SK-N-SH treated with all-trans-retinoic acid at 6 μM for 48 hours (cell line): ENCODE data around the gene FTO.

Source experiments
- ARNTL ChIP-seq: fragments of 450-650 bp; formaldehyde crosslinking; IDR thresholded peaks from 2 replicates; pipeline ENCODE4 v1.5.0; 2020; ENCODE audit warnings: low read depth, mild to moderate bottlenecking, moderate library complexity, borderline replicate concordance
- BACH2 ChIP-seq: fragments of 250-450 bp; sonication (Bioruptor Pico); IDR thresholded peaks from 2 replicates; pipeline ENCODE4 v1.9.0; 2021; ENCODE audit warnings: mild to moderate bottlenecking, borderline replicate concordance
- ISL1 ChIP-seq: fragments of 250-450 bp; sonication (Bioruptor Pico); IDR thresholded peaks from 2 replicates; pipeline ENCODE4 v2.1.2; 2022; ENCODE audit warnings: mild to moderate bottlenecking, moderate library complexity
- PATZ1 ChIP-seq: fragments of 250-450 bp; sonication (Bioruptor Pico); IDR thresholded peaks from 2 replicates; pipeline ENCODE4 v1.8.0; 2020; ENCODE audit warnings: mild to moderate bottlenecking, moderate library complexity, borderline replicate concordance
- POU6F1 ChIP-seq: fragments of 250-450 bp; sonication (Bioruptor Pico); IDR thresholded peaks from 2 replicates; pipeline ENCODE4 v1.8.0; 2021; ENCODE audit warnings: low read depth, mild to moderate bottlenecking, moderate library complexity, borderline replicate concordance
- PPARA ChIP-seq: fragments of 250-450 bp; sonication (Bioruptor Pico); IDR thresholded peaks from 2 replicates; pipeline ENCODE4 v1.5.0; 2020; ENCODE audit warnings: mild to moderate bottlenecking, borderline replicate concordance
- RARB ChIP-seq: fragments of 250-450 bp; sonication (Bioruptor Pico); IDR thresholded peaks from 2 replicates; pipeline ENCODE4 v1.8.0; 2021; ENCODE audit warnings: mild to moderate bottlenecking, moderate library complexity
- TCF4 ChIP-seq: fragments of 250-450 bp; sonication (Bioruptor Pico); IDR thresholded peaks from 2 replicates; pipeline ENCODE4 v1.8.0; 2021; ENCODE audit warnings: mild to moderate bottlenecking, moderate library complexity, borderline replicate concordance
- TSHZ2 ChIP-seq: fragments of 250-450 bp; sonication (Bioruptor Pico); IDR thresholded peaks from 2 replicates; pipeline ENCODE4 v1.5.0; 2020; ENCODE audit warnings: mild to moderate bottlenecking, moderate library complexity
- ZC3H10 ChIP-seq: fragments of 250-450 bp; sonication (Bioruptor Pico); IDR thresholded peaks from 2 replicates; pipeline ENCODE4 v1.5.1; 2021; ENCODE audit warnings: mild to moderate bottlenecking, moderate library complexity
- ZFP3 ChIP-seq: fragments of 250-450 bp; sonication (Bioruptor Pico); IDR thresholded peaks from 2 replicates; pipeline ENCODE4 v1.5.0; 2020; ENCODE audit warnings: mild to moderate bottlenecking, moderate library complexity
- ZFP30 ChIP-seq: fragments of 450-650 bp; formaldehyde crosslinking; IDR thresholded peaks from 2 replicates; pipeline ENCODE4 v1.5.0; 2022; ENCODE audit warnings: mild to moderate bottlenecking, moderate library complexity
- TF ChIP-seq, protein P1 (sequence below): fragments of 250-450 bp; sonication (Bioruptor Pico); IDR thresholded peaks from 2 replicates; pipeline ENCODE4 v1.5.1; 2020; ENCODE audit warnings: low read depth, mild to moderate bottlenecking, moderate library complexity

- TF ChIP-seq ZFP3 (CRISPR knock-in tag): no peak
- TF ChIP-seq POU6F1 (CRISPR knock-in tag): no peak
- TF ChIP-seq TCF4: no peak
- TF ChIP-seq, protein P1, sequence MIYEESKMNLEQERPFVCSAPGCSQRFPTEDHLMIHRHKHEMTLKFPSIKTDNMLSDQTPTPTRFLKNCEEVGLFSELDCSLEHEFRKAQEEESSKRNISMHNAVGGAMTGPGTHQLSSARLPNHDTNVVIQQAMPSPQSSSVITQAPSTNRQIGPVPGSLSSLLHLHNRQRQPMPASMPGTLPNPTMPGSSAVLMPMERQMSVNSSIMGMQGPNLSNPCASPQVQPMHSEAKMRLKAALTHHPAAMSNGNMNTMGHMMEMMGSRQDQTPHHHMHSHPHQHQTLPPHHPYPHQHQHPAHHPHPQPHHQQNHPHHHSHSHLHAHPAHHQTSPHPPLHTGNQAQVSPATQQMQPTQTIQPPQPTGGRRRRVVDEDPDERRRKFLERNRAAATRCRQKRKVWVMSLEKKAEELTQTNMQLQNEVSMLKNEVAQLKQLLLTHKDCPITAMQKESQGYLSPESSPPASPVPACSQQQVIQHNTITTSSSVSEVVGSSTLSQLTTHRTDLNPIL (CRISPR knock-in tag): no peak
- TF ChIP-seq BACH2 (CRISPR knock-in tag): no peak
- no peak for TF ChIP-seq ISL1 (CRISPR knock-in tag)
- no peak for TF ChIP-seq ARNTL (CRISPR knock-in tag)
- TF ChIP-seq RARB: no peak
- TF ChIP-seq TSHZ2 (CRISPR knock-in tag): no peak
- no peak for TF ChIP-seq ZFP30 (CRISPR knock-in tag)
- no peak for TF ChIP-seq ZC3H10
- no peak for TF ChIP-seq PATZ1 (CRISPR knock-in tag)
- TF ChIP-seq PPARA (CRISPR knock-in tag): no peak
Measured at GRCh38 chr16:54123766-54124165, 419.8 kb downstream of the FTO start.
